ENCODE results near the gene KCNQ2.

KCNQ2 gene

DNA sequence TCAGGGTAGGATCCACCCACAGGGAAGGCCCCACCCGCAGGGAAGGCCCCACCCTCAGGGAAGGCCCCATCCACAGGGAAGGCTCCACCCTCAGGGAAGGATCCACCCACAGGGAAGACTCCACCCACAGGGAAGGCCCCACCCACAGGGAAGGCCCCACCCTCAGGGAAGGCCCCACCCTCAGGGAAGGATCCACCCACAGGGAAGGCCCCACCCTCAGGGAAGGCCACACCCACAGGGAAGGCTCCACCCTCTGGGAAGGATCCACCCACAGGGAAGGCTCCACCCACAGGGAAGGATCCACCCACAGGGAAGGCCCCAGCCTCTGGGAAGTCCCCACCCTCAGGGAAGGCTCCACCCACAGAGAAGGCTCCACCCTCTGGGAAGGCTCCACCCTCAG, 40.5 kb downstream of the KCNQ2 start:
- DNase-seq: no peak

DNA sequence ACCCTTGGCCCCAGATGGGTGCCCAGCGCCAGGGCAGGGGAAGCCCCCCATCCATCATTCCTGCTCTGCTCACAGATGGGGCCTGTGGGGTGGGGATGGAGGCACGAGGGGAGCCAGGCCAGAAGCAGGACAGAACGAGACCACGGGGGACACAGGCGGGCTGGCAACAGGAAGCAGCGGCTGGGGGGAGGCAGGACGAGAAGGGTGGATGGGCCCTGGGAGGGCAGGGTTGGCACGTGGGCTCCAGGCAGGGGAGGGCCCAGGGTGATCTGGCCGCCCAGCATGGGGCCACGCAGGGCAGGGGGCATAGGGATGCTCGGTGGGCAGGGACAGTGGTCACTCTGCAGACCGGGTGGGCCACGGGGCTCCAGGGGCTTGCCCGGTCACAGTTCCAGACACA, 41.6 kb downstream of the KCNQ2 start:
- DNase-seq: no peak

DNA sequence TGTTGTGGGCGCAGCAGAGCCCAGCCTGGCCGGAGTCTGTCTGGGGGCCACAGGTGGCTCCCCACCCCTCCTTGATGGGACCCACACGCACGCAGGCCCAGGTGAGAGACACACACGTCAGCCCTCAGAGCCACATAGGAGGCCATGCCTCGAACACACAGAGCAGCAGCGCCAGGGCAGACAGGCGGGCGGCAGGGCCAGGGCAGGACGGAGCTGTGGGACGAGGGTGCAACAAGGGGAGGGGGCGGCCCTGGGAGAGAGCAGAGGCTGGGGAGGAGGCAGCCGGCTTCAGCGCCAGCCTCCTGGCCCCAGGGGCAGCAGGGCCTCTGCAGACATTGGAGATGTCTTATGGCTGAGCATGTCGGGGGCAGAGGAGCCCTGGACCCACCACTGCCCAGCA, 42.5 kb downstream of the KCNQ2 start:
- DNase-seq: no peak

DNA sequence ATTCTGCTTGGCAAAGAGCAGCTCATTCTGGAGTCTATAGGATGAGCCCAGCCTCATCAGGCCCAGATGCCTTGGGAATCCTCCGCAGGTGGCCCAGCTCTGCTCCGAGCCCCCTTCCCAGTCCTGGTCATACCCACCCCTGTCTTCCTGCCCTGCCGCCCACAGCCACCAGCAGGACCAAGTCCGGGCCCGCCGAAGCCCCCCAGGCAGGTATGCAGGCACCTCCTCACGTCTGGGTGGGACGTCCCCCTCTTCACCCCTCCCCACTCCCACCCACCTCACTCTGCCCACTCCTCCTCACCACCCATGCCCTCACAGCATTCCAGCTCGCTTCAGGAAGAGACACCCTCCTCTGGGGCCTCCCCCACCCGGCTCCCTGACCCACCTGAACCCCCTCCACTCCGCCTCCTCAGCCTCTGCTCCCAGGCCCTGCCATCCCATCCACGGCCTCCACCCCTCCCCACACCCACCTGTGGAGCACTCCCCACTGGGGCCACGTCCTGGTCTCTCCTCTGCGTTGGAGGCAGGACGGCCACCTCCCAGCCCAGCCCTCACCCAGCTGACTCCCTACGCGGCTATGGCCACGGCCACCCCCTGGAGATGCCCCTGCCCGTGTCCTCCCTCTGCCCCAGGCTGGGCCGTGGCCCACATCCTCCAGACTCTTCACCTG, 43.4 kb downstream of the KCNQ2 start:
- no peak for DNase-seq

DNA sequence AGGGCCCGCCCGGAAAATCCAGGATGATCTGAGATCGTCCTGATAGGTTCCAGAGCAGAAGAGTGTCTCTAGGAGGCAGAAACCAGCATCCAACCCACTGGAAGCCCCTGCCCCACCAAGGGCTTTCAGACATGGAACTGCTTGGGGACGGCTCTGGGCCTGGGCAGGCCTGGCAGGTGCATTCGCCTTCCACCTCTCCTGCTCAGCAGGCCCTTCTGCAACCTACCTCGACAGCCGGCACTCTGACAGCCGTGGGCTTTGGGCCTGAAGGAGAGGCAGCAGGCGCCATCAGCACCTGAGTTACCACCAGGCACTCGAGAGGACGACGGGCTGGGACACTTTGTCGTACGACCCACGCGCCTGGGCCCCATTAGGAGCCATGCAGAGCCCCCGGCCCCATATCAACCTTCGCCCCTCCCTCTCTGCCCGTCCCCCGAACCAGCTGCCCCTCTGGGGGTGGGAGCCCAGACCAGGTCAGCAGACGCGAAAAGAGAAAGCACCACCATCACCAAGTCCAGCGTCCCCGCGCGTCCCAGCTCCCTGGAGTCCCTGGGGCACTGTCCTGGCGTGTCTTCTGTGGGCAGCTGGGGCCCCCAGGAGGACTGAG, 44.6 kb downstream of the KCNQ2 start:
- DNase-seq: no peak

DNA sequence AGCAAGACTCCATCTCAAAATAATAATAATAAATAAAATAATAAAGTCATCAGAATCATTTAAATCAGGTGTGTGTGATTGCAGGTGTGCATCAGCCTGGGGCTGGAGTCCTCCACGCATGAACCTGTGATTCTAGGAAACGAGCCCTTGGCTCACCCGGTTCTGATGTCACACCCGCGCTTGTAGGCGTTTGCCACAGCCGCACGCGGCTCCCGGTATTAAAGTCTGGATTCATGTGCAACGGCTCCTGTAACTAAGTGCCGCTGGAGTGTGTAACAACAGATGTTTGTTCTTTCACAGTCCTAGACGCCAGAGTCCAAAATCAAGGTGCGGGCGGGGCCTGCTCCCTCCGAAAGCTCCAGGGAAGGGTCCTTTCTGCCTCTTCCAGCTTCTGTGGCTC, 45.2 kb downstream of the KCNQ2 start:
- no peak for DNase-seq

DNA sequence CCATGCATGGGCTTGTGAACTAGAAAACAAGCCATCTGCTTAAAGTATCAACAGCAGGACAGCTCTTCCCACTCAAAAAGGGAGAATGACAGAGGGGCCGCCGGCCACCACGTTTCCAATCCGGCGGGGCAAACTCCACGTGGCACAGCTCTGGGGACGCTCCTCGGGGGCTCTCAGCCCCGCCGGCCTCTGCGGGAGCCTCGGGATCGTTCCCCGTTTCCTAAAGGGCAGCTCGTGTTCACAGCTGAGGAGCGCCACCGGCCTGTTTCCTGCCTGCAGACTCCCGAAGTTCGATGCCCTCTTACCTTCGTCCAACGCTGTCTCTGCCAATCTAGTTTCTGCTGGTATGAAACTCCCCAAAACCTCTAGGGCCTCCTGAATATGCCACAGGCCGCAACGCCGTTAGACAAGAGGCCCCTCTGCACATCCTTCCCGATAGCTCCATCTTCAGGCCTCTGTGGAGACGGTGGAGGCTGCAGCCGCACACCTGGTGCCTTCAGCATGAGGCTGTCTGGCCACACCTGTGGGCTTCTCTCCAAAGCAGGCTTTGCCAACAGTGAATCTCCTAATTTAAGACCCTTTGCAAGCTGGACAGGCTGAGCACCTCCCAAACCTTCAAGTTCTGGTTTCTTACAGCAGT, 46.5 kb downstream of the KCNQ2 start:
- no peak for DNase-seq

DNA sequence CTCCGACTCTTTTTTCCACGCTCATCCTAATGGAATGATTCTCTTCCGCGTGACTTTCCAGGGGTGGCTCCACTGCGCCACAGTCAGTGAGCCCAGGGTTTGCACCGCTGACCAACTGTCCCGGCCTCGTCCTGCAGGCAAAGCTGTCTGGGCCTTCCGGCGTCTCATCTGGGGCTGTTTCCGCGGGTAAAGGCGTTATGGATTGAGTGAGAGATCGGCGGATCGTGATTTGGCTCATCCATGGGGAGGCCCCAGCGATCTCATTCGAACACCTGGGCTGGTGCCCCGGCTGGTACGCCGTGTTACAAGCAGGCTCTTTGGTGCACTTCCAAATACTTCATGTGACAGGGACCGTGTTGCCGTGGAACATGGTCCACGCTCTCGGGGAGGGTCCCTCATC, 47.8 kb downstream of the KCNQ2 start:
- DNase-seq: no peak

DNA sequence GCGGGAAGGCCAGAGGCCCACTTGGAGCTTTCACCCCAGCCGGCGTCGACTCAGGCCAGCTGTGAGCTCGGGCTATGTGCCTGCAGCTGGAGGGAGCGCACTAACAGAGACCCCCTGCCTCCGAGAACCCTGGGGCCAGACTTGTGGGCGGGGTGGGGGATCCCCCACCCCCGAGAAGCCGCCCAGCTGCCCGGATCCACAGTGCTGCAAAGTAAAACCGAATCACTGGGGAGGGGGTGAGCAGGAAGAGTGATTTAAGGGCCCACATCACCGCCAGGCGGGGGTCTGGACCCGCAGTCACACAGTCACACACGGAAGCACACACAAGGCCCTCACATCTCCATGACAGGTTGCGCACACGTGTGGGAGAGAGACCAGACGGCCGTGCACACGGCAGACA, 48.7 kb downstream of the KCNQ2 start:
- no peak for DNase-seq

DNA sequence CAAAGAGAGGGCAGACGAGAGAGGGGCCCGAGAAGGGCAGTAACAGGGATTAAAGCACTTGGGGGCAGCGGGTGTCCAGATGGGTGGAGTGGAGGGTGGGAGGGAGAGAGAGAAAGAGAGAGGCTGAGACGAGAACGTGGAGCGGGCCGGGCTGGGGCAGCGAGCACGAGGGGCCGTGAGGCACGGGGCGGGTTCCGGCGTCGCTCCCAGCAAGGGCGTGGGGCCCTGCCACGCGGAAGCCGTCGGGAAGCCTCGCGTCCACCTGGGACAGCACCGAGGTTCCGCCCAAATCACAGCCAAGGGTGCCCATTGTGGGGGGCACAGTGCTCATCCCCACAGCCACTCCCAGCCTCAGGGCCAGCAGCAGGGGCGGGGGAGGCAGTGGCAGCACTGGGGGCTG, 49.8 kb downstream of the KCNQ2 start:
- DNase-seq: no peak

DNA sequence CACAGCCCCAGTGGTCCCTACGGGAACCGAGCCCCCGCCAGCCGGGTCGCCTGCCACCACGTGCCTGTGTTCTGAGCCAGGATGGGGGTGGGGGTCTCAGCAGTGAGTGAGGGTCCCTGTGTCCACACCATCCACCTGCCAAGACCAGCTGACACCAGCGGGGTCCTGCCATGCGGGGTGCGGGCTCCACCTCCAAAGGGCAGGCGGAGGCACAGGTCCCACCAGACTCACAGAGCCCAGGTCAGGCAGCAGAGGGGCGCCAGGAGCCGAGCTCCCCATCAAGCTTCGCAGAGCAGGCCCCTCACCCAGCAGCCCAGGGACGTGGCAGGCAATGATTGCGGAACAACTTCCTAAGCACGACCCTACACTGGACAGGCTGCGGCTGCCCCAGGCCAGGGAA, 50.5 kb downstream of the KCNQ2 start:
- DNase-seq: no peak

DNA sequence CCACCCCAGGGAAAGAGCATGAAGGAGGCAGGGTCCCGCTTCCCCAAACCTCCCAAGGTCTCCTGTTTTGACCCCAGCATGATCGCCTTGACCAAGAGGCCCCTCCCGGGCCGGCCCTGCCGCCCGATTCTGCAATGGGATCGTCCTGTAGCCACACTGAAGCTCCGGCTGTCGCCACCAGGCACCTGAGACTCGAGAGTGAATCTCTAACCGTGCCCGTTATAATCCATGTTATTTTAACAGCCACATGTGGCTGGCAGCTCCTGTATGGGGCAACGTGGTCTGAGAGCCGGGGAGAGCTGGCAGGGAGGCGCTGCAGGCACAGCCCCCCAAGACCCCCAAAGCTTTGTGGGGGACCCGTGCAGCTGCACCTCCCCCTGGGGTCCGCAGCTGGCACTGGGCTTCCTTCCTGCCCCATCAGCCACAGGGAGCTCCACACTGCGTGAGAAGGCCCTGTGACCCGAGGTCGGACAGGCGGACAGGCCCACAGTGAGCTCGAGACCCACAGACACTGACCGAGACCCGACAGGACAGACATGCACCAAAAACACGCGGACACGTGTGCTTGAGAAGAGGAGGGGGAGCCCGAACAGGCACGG, 51.3 kb downstream of the KCNQ2 start:
- no peak for DNase-seq

DNA sequence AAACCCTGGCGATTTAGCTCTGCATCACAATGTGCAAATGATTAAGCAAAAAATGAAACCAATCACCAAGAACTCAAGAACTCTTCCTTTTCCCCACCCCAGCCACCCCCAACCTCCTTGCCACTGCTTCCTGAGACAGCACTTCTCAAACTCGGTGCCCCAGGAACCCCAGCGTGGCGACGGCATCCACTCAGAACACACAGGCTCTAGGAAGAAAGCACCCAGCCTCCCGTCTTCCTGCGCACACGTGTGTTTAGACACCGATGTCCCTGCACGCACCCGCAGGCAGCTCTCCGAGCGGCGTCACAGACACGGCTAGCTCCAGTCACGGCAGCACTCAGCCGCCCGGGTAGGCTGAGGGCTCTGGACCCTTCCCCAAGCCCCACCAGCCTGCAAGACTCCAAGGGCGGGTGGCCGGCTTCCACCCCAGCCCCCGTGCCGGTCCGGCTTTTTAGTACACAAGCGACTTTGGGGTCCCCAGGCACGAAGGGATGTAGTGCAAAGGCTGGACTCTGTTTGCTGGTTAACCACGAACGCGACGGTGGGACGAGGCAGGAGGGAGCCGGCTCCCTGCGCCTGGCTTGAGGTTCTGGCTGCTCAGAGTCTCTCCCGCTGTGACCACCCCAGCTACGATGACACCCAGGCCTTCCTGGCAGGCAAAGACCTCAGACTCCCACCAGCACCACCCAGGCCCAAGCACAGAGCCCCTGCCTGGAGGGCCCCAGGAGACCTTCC, 51.9 kb downstream of the KCNQ2 start:
- DNase-seq: no peak

DNA sequence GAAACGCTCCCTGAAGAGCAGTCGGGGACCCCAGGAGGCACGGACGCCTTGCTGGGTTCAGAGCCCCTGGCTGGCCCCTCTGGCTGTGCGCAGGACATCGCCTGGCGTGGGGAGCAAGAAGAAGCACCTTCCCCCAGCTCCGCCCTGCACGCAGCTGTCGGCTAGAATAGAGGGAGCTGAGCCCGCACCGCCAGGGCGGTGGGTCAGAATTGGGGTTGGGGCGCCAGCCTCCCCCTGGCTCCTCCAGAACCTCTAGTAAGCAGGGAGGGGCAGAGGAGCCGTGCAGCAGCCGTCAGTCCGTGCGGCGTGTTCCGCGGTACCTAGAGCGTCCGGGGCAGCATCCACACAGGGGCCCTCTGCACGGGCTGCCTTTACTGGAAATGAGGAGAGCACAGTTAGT, 53.2 kb downstream of the KCNQ2 start:
- no peak for DNase-seq

DNA sequence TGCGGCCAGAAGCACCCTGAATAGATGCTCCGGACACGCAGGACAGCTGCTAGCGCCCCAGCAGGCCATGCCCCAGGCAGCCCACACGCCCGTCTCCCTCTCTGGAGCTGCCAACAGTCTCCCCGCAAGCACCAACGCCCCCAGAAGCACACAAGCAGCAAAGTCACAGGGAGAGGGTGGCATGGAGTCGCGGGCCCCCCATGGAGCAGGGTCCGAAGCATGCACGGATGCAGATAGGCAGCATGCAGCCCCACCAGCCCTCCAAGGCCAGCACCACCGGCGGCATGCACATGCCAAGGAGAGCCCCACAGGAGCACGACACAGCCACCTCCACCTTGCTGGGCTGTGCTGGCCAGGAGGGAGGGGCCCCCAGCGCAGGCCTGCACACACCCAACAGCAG, 53.8 kb downstream of the KCNQ2 start:
- no peak for DNase-seq

DNA sequence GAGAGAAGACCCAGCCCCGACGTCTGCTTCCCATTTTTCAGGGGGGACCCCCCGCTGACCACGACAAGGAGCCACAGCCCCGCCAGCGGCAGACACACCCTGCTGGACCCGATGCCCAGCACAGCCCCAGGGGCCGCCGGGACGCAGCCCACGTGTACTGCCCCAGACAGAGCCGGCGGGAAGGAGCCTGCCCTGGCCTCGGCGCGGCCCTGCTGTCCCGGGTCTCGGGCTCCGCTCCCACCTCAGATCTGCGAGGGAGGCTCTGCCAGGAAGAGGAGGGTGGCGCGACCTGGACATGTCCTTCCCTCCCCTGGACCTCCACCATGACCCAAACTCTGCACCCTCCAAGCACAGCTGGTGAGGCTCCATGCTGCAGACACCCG, 54.7 kb downstream of the KCNQ2 start:
- DNase-seq: no peak

DNA sequence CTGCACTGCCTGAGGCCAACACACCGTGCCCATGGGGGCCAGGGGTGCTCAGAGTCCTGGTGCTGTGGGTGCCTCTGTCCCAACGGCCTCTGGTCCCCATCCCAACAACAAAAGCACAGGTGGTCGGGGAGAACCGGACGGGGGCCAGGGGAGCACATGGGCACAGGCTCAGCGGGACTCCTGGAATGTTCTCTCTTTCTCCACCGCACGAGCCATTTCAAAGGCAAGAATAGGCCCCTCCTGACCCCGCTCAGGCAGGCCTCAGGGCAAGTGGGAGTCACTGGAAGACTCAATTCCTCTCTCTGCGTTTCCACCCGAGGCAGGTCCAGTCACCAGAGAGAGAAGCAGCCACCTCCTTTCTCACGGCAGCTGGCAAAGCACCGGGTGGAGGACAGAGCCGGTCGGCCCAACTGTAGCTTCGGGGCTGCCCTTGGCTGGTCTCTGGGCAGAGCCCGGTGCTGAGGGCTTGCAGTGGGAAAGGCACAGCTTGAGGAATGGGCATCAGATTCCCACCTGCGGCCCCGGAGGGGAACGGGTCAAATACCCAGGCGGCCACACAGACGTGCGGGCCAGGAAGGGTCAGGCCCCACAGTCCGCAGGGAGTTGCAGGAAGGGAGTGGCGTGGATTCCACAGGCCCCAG, 55.2 kb downstream of the KCNQ2 start:
- no peak for DNase-seq

DNA sequence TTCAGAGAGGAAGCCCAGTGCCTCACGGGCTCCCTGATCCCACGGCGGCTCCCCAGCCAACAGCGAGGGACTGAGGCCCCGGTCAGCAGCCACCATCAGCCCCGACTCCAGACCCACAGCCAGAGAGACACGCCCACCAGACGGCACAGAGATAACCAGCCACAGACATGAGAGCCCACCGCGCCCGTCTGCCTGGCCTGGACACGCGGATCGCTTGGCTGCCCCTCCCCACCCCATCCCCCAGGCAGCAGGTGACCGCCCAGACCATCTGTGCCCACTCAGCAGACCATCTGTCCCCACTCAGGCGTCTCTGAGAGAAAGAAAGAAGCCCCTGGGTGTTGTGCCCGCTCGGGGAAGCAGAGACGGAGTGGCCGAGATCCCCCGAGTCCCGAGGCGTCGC, 55.8 kb downstream of the KCNQ2 start:
- DNase-seq: no peak

DNA sequence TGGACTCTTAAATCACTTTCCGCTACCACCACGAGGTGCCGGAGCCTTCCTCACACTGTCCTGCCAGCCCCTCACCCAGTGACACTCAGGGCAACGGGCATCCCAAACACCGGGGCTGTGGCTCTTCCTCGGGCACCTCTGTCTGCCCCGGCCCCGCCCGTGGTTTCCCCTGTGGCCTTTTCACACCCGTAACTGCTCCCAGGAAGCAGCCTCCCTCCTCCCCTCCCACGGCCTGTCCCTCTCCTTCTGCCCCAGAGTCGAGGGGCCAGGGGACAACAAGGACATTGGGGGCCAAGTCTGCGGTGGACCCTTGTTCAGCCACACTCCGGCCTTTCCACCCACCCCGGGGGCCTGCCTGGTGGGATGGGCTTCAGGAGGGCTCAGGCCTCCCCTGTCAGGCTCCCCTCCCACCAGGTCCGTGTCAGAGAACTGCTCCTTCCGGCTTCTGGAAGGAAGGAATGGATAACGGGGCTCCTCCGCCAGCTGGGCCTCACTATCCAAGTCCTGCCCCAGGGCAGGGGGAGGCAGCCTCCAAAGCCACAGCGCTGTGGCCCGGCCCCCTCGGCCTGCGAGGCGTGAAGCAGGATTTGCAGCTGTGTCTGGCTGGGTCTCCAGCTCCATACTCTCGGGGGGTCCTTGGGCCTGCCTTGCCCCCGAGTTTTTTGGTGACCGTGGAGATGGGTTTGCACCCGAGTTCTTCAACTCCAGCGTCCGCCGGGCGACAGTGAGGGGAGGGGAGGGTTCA, 56.6 kb downstream of the KCNQ2 start:
- DNase-seq: no peak

DNA sequence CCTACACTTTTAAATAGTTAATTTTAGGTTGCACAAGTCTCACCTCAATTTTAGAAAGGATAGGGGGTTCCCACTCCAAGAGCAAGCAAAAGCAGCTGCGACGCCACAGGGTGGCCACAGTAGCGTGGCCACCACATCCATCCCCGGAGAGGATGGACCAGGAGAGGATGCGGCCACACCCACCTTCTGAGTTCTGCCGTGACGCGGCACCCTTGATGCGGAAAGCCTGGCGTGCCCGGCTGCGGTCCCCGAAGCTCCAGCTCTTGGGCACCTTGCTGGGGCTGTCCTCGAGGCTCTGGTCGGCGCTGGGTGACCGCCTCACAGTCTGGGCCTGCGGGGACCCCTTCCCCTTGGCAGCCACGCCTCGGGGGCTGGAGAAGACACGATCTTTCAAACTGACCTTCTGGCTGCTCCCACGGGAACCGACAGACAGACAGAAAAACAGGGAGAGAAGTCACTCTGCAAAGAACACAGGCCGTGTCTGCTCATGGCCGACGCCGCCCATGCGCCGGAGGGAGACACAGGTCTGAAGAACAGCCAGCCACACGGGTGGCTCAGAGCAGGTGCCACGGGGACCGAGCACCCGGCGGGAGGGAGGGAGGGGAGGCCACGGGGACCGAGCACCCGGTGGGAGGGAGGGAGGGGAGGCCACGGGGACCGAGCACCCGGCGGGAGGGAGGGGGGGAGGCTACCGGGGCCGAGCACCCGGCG, 57.6 kb downstream of the KCNQ2 start:
- DNase-seq: no peak

DNA sequence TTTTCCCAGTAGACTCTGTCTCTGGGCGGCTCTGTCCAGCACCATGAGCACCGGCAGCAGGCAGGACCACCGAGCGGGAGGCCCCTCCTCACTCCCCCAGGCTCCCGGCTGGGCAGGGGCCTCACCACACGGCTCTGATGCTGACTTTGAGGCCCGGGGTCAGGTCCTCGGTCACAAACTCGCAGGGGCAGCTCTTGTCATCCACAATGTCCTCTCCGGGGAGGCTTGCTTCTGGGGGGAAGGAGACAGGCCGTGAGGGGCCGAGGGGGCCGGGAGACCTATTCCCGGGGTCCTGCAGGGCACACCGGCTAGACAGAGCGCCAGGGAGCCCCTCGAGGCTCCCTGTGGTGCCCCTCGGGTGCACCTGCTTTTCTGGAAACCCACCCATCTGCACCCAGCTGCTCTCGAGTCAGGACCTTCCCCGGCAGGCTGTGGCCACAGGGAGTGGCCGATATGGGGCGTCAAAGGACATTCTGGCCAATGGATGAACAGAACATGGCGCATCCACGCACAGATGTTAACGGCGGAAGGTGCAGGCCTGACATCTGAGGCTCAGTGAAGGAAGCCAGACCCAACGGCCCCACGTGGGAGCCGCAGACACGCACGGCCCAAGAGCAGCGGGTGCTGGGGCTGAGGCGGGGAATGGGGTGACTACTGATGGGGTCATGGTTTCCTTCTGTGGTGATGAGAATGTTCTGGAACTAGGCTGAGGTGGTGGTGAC, 58.3 kb downstream of the KCNQ2 start:
- DNase-seq: no peak
